Measurements from ENCODE around the gene PAEP. TPM values are rescaled to one million over a fixed set of nuclear protein-coding genes. Genes with fewer than 3 reads are reported as not detected.
A peak's percentile ranks its signal among the peaks of the same experiment; 100 is the strongest.
"Not testable (repeated sequence)": the region's sequence is repeated elsewhere in the genome, so short reads cannot be mapped to it uniquely, and the experiment has no call there.

The PAEP gene
- not detected for total RNA-seq

DNA sequence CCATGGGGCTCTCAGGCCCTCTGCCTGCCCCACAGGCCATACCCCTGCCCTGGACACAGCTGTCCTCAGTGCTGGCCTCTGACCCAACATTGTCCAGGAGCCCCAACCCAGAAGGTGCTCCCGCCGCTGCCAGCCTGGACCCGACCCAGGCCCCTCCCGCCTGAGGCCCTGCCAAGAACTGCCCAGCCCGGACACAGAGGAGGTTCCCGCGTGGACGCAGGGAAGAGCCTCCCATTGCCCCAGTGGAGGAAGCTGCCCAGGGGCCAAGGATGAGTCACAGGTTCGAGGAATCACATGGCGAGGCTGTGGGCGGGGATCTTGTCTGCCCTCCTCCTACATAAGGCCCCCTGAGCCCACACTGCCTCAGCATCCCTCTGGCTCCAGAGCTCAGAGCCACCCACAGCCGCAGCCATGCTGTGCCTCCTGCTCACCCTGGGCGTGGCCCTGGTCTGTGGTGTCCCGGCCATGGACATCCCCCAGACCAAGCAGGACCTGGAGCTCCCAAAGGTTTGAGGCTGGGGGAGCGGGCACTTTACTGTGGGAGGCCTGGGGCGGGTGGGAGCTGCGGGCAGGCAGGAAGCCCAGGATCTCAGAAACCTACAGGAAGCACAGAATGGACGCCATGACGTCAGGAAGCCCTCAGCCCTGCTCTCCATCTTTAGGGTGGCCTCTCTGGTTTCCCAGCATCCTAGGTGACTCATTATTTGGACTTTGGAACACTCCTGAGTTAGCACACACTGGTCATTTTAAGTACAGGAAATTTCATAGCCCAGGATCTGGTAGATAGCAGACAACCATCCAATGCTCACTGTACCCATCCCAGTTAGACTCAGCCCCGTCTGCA, at the start of gene PAEP:
Gene PAEP, plus strand, starts transcription at position 366 of the 844 bp plus-strand sequence.
- H3K9me3 Mint-ChIP-seq: no peaks in the 10 kb centered on the region
- H3K4me1 Mint-ChIP-seq: peaks cover 2% of the 10 kb centered on the region
- H3K36me3 Mint-ChIP-seq: no peaks in the 10 kb centered on the region
- no peak for DNase-seq
- H3K27ac Mint-ChIP-seq: no peak within 1 kb of the TSS
- POLR2A ChIA-PET: no interaction called here
- peaks cover 5% of the 10 kb centered on the region for H3K27me3 Mint-ChIP-seq
- no peak within 1 kb of the TSS for H3K4me3 Mint-ChIP-seq
- ATAC-seq (ENCODE audit: low read depth): no peak

GRCh38 chr9:135512241-135512603, 49.3 kb upstream of the PAEP start:
- Mint-ChIP-seq H3K4me1 (peaks cover 6% of the 10 kb centered on the region), H3K9me3 (no peaks in the 10 kb centered on the region), H3K27me3 (peaks cover 9% of the 10 kb centered on the region), H3K36me3 (no peaks in the 10 kb centered on the region), H3K27ac (no peak overlapping the region), H3K4me3 (no peak overlapping the region)
- POLR2A ChIA-PET: no interaction called here
- ATAC-seq (ENCODE audit: low read depth) (no peak), DNase-seq (no peak)

- no peak overlapping the region for H3K4me3 Mint-ChIP-seq
- H3K36me3 Mint-ChIP-seq: no peaks in the 10 kb centered on the region
- H3K9me3 Mint-ChIP-seq: no peaks in the 10 kb centered on the region
- H3K27ac Mint-ChIP-seq: no peak overlapping the region
- peaks cover 6% of the 10 kb centered on the region for H3K4me1 Mint-ChIP-seq
- DNase-seq (no peak), ATAC-seq (ENCODE audit: low read depth) (no peak)
- POLR2A ChIA-PET: no interaction called here
- H3K27me3 Mint-ChIP-seq: peaks cover 15% of the 10 kb centered on the region
Measured at GRCh38 chr9:135512904-135513303, 48.7 kb upstream of the PAEP start.

GRCh38 chr9:135513351-135513846, 48.2 kb upstream of the PAEP start:
- Mint-ChIP-seq H3K9me3 (no peaks in the 10 kb centered on the region), H3K27me3 (peaks cover 18% of the 10 kb centered on the region), H3K4me3 (no peak overlapping the region), H3K4me1 (peaks cover 6% of the 10 kb centered on the region), H3K27ac (no peak overlapping the region), H3K36me3 (no peaks in the 10 kb centered on the region)
- DNase-seq (no peak), ATAC-seq (ENCODE audit: low read depth) (no peak)
- POLR2A ChIA-PET: no interaction called here

DNA sequence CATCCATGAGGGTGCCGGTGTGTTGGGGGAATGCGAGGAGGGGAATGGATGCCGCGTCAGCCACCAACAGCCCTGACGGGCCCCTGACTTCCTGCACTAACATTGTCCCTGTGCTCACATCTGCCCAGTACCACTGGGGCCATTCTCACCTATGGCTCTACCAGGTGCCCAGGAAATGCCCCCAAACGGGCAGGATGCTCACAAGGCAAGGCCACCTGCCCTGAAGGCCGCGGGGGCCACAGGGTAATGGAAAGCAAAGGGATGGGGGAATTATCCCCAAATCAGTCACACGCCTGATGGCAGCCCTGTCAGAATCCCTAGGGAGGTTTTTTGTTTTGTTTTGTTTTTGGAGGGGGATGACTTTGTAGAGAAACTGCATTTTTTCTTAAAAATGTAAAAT, 47.6 kb upstream of the PAEP start:
- POLR2A ChIA-PET, H3K4me3 Mint-ChIP-seq: not testable (repeated sequence)

DNA sequence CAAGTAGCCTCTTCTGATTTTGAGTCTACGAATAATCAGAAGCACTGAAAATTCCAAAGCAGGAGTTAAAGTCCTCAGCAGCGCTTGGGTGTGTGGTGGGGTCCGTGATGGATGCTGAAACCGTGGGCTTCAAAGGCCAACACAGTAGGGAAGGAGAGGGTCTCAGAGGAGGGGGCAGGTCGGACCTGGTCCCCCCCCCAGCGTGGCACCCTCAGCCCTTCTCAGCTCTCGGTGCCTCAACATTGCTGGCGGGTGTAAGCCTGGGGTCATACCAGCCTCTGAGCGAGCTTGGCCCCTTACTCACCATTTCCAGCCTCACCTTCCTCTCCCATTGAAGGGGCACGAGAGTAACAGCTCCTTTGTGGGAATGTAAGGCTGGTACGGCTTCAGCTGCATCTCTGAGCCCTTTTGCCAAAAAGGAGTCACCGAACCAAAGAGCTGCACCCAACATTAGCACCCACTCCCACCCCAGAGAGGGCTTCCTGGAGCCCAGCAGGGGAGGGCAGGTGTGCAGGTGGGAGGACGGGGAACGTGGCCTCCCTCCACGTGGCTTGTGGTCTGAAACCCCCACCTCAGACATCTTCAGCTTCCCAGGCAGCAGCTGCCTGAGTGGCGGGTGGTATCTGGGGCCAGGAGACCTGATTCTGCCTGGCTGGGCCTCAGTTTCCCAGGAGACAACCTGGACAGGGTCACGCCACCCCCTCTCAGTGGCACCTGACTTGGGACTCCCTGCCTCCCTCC, 47.0 kb upstream of the PAEP start:
- POLR2A ChIA-PET: no interaction called here
- H3K4me1 Mint-ChIP-seq: peaks cover 6% of the 10 kb centered on the region
- DNase-seq (no peak), ATAC-seq (ENCODE audit: low read depth) (no peak)
- no peaks in the 10 kb centered on the region for H3K9me3 Mint-ChIP-seq
- H3K4me3 Mint-ChIP-seq: no peak overlapping the region
- H3K36me3 Mint-ChIP-seq: no peaks in the 10 kb centered on the region
- peaks cover 20% of the 10 kb centered on the region for H3K27me3 Mint-ChIP-seq
- H3K27ac Mint-ChIP-seq: no peak overlapping the region

More for the DNA sequence above, 47.6 kb upstream of the PAEP start:
- not testable (repeated sequence) for DNase-seq; H3K27ac Mint-ChIP-seq; H3K4me1 Mint-ChIP-seq; ATAC-seq (ENCODE audit: low read depth); H3K9me3 Mint-ChIP-seq; H3K36me3 Mint-ChIP-seq
- H3K27me3 Mint-ChIP-seq: peaks cover 19% of the 10 kb centered on the region

GRCh38 chr9:135515083-135515951, 46.2 kb upstream of the PAEP start:
- DNase-seq (no peak), ATAC-seq (ENCODE audit: low read depth) (no peak)
- Mint-ChIP-seq H3K4me3 (no peak overlapping the region), H3K36me3 (no peaks in the 10 kb centered on the region), H3K27ac (no peak overlapping the region), H3K4me1 (peaks cover 6% of the 10 kb centered on the region), H3K9me3 (no peaks in the 10 kb centered on the region), H3K27me3 (peaks cover 15% of the 10 kb centered on the region)
- POLR2A ChIA-PET: no interaction called here

- Mint-ChIP-seq H3K27ac (no peak overlapping the region), H3K36me3 (no peaks in the 10 kb centered on the region), H3K4me1 (peaks cover 6% of the 10 kb centered on the region), H3K9me3 (no peaks in the 10 kb centered on the region), H3K4me3 (no peak overlapping the region), H3K27me3 (peaks cover 17% of the 10 kb centered on the region)
- POLR2A ChIA-PET: no interaction called here
- no peak for DNase-seq
- ATAC-seq (ENCODE audit: low read depth): peak; percentile 30
Measured at GRCh38 chr9:135516132-135516860, 45.3 kb upstream of the PAEP start.

GRCh38 chr9:135517407-135517822, 44.1 kb upstream of the PAEP start:
- H3K4me3 Mint-ChIP-seq: no peak overlapping the region
- DNase-seq: no peak
- POLR2A ChIA-PET: no interaction called here
- no peaks in the 10 kb centered on the region for H3K36me3 Mint-ChIP-seq
- no peak for ATAC-seq (ENCODE audit: low read depth)
- H3K27me3 Mint-ChIP-seq: peaks cover 17% of the 10 kb centered on the region
- H3K4me1 Mint-ChIP-seq: peaks cover 3% of the 10 kb centered on the region
- no peaks in the 10 kb centered on the region for H3K9me3 Mint-ChIP-seq
- H3K27ac Mint-ChIP-seq: no peak overlapping the region

DNA sequence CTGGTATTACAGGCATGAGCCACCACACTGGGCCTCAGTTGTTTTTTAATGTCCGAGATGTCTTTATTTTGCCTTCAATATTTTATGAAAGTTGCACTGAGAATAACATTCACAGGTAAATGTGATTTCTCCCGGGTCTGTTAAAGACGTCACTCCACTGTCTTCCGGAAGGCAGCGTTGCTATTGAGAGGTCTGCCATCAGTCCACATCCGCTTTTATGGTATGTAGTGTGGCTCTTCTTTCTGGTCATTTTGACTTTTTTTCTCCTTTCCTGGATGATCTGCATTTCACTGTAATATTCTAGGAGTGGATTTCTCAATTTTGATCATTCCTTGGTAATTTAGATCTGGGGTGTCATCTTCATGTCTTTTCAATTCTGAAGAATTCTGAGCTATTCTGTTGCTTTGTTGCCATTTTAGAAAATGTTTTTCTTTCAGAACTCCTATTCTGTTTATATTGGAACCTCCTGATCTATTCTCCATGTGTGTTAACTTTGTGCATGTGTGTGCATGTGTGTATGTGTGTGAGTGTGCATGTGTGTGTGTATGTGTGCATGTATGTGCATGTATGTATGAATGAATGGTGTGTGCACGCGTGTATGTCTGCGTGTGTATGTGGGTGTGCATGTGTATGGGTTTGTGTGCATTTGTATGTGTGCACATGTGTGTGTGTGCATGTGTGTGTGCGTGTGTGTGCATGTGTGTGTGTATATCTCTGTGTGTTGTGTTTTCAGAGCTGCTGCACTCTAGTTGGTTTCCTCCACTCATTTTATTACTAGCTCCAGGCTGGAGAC, 42.2 kb upstream of the PAEP start:
- Mint-ChIP-seq H3K27ac (no peak overlapping the region), H3K9me3 (no peaks in the 10 kb centered on the region), H3K4me3 (no peak overlapping the region), H3K4me1 (peaks cover 3% of the 10 kb centered on the region), H3K36me3 (no peaks in the 10 kb centered on the region), H3K27me3 (peaks cover 17% of the 10 kb centered on the region)
- ATAC-seq (ENCODE audit: low read depth) (no peak), DNase-seq (no peak)
- POLR2A ChIA-PET: no interaction called here

GRCh38 chr9:135520916-135521607, 40.5 kb upstream of the PAEP start, which contains the start of gene LCN1:
Gene LCN1 (plus strand): TSS chr9:135521440. CDS start chr9:135521498, 58 bp downstream.
- Mint-ChIP-seq H3K4me3 (no peak within 1 kb of the TSS), H3K27ac (no peak within 1 kb of the TSS), H3K36me3 (no peaks in the 10 kb centered on the region), H3K27me3 (peaks cover 17% of the 10 kb centered on the region), H3K9me3 (no peaks in the 10 kb centered on the region), H3K4me1 (peaks cover 2% of the 10 kb centered on the region)
- ATAC-seq (ENCODE audit: low read depth) (no peak), DNase-seq (no peak)
- POLR2A ChIA-PET: no interaction called here

DNA sequence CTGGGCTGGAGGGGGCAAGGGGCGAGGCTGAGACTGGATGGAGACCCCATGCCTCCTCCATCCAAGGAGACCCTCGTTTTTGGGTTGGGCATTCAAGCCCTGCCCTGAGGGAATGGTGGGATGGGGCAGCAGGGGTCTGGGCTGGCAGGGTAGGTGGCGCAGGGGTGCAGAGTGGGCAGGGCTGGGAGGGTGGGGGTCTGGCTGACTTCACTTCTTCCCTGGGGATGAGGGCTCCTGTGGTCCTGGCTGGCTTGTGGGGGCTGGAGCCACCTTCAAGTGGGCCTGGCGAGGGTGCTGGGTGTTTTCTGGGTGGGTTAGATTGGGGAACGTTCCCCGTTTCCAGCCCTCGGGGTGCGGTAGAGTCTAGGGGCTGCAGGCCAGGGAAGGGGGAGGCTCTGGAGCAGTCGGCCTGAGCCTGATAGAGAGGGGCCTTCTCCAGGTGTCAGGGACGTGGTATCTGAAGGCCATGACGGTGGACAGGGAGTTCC, 39.9 kb upstream of the PAEP start:
- DNase-seq: no peak
- Mint-ChIP-seq H3K36me3 (no peaks in the 10 kb centered on the region), H3K4me3 (no peak overlapping the region), H3K9me3 (no peaks in the 10 kb centered on the region), H3K27ac (no peak overlapping the region), H3K27me3 (peaks cover 17% of the 10 kb centered on the region), H3K4me1 (no peaks in the 10 kb centered on the region)
- ATAC-seq (ENCODE audit: low read depth): no peak
- POLR2A ChIA-PET: no interaction called here

All from activated naive CD8-positive, alpha-beta T cell treated with anti-CD3 and anti-CD28 coated beads, Interleukin-2, amount 10 ng/mL, durations not matched to agents 7 days and 5 days (primary cell).